CD4-positive, alpha-beta memory T cell (primary cell): ENCODE data around the gene MATK. TPM values are rescaled to one million over a fixed set of nuclear protein-coding genes. Genes with fewer than 3 reads are reported as not detected.
A peak's percentile ranks its signal among the peaks of the same experiment; 100 is the strongest.

Source experiments
- CTCF ChIA-PET: fragments of 350-600 bp; sonication (Branson Sonifier 250); formaldehyde crosslinking; loops from one replicate; lab custom pipeline; 2021; ENCODE audit warnings: inconsistent platforms; ENCODE audit not compliant: partially characterized antibody; lab: Charles Lee
- POLR2A ChIA-PET: fragments of 350-600 bp; sonication (Branson Sonifier 250); formaldehyde crosslinking; loops from one replicate; lab custom pipeline; 2021; ENCODE audit not compliant: partially characterized antibody; lab: Charles Lee
- DNase-seq, 5 donors: peaks; one replicate each; pipeline versions ENCODE4 v3.0.0 to v3.0.0-alpha.2; 2020 to 2022; ENCODE audit warnings: mixed read lengths in 1 of 5
- H3K27ac ChIP-seq: one replicate; pipeline ENCODE4 v1.7.0; 2013; ENCODE audit warnings: low read depth, low read length
- H3K27me3 ChIP-seq: 2 replicates; pipeline ENCODE4 v1.7.0; 2013; ENCODE audit warnings: mild to moderate bottlenecking, low read length, moderate library complexity; ENCODE audit not compliant: insufficient read depth
- H3K36me3 ChIP-seq: 2 replicates; pipeline ENCODE4 v1.7.0; 2013; ENCODE audit warnings: mild to moderate bottlenecking, low read length, moderate library complexity; ENCODE audit not compliant: insufficient read depth
- H3K4me1 ChIP-seq: 2 replicates; pipeline ENCODE4 v1.7.0; 2013; ENCODE audit warnings: mild to moderate bottlenecking, low read length, moderate library complexity; ENCODE audit not compliant: insufficient read depth
- H3K4me3 ChIP-seq, 2 donors: one replicate each; pipeline ENCODE4 v1.7.0; 2013; ENCODE audit warnings: low read length in 2 of 2, mild to moderate bottlenecking in 1 of 2
- H3K9me3 ChIP-seq, 2 donors: one replicate each; pipeline ENCODE4 v1.7.0; 2013; ENCODE audit warnings: low read length in 2 of 2, control low read depth in 1 of 2; ENCODE audit not compliant: control insufficient read depth in 1 of 2
- H3K27ac Mint-ChIP-seq, 7 donors: one replicate each; pipeline ENCODE4 v1.8.0; 2020 to 2021; ENCODE audit warnings: mixed read lengths in 7 of 7, mild to moderate bottlenecking in 6 of 7, inconsistent platforms in 3 of 7, moderate library complexity in 3 of 7
- H3K27me3 Mint-ChIP-seq, 2 donors: one replicate each; pipeline ENCODE4 v1.8.0; 2020 to 2021; ENCODE audit warnings: mixed read lengths in 2 of 2
- H3K36me3 Mint-ChIP-seq, 2 donors: one replicate each; pipeline ENCODE4 v1.8.0; 2020 to 2021; ENCODE audit warnings: mixed read lengths in 2 of 2, inconsistent platforms in 1 of 2, mild to moderate bottlenecking in 1 of 2
- H3K4me1 Mint-ChIP-seq, 4 donors: one replicate each; pipeline ENCODE4 v1.8.0; 2020 to 2021; ENCODE audit warnings: mixed read lengths in 4 of 4, mild to moderate bottlenecking in 1 of 4
- H3K4me3 Mint-ChIP-seq, 8 donors: one replicate each; pipeline ENCODE4 v1.8.0; 2020 to 2021; ENCODE audit warnings: mixed read lengths in 8 of 8, mild to moderate bottlenecking in 7 of 8, moderate library complexity in 6 of 8, inconsistent platforms in 3 of 8
- H3K9me3 Mint-ChIP-seq, 8 donors: one replicate each; pipeline ENCODE4 v1.8.0; 2020 to 2021; ENCODE audit warnings: mixed read lengths in 8 of 8, mild to moderate bottlenecking in 5 of 8, inconsistent platforms in 3 of 8, moderate library complexity in 1 of 8
- intact Hi-C: fragments of 100-400 bp; cut with micrococcal nuclease; formaldehyde crosslinking; loops from one replicate; pipeline ENCODE4 v1.15.1; 2023
- polyA plus RNA-seq, 2 donors: library from polyadenylated mRNA; unstranded; fragments of 300-500 nt; fragmentation: Illumina TruSeq; gene quantifications; one replicate each; pipeline ENCODE4 v1.2.3, GENCODE V29; 2021
- total RNA-seq, 2 experiments: library from RNA; stranded (reverse); gene quantifications; one replicate each; pipeline ENCODE4 v1.2.3, GENCODE V29; 2021

The MATK gene
- total and polyA plus RNA-seq, 4 experiments from 2014 or later, result 7.2 to 27.7 (median 14.5) TPM

DNA sequence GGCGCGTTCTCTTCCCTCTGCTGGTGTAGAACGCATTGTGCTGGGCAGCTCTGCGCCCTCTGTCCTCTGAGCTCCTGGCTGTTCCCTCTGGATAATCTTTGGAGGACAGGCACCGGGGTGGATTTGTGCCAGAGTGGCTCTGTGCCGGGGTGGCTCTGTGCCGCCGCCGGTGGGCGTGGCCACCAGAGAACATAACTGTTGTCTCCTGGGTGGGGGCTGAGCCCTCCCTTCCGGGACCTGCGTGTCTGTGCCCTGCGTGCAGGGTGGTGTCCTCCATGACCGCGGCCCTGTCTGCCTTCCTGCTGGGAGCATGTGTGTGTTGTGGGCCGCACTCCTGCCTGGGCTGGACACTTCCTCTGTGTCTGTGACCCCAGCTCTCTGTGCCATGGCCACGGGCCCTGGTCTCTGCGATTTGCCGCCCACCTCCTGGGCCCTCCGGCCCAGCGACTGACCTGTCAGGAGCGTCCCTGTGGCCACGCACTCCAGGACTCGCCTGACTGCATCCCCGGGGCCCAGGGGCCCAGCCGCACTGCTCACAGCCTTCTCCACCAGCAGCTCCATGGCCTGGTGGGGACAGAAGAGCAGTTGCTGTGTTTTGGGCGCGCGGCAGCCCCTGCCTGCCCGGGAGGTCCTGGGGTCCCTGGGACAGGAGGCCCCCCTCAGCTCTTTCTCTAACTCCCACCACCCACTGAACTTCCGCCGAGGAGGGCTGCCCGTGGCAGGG, 22.4 kb upstream of the MATK start:
- DNase-seq, result peak in 1 of 5 donors; percentile 32
- H3K27me3 ChIP-seq, result no peaks in the 10 kb centered on the region
- no peaks in the 10 kb centered on the region for H3K36me3 Mint-ChIP-seq
- CTCF ChIA-PET, result interaction anchor here (1.5 kb wide), 1 partner anchor 10 kb away, joined by 3 read pairs; no protein-coding TSS in a partner anchor
- no peak overlapping the region for H3K4me3 Mint-ChIP-seq
- no peak overlapping the region for H3K27ac ChIP-seq
- POLR2A ChIA-PET, result no interaction called here
- intact Hi-C loops, result no loop called here
- no peaks in the 10 kb centered on the region for H3K27me3 Mint-ChIP-seq
- peaks cover 18% of the 10 kb centered on the region for H3K4me1 ChIP-seq
- H3K4me1 Mint-ChIP-seq, result peaks cover 13 to 47% (median 26%) of the 10 kb centered on the region in 4 donors
- peak overlapping the region in 1 of 7 donors; percentile 65 for H3K27ac Mint-ChIP-seq
- no peak overlapping the region for H3K4me3 ChIP-seq
- peaks cover 0 to 3% (median 0%) of the 10 kb centered on the region in 8 donors for H3K9me3 Mint-ChIP-seq
- H3K9me3 ChIP-seq, result no peaks in the 10 kb centered on the region
- H3K36me3 ChIP-seq, result no peaks in the 10 kb centered on the region

- H3K9me3 Mint-ChIP-seq, result peaks cover 0 to 3% (median 0%) of the 10 kb centered on the region in 8 donors
- Histone ChIP-seq H3K4me1 (peaks cover 9% of the 10 kb centered on the region), H3K27ac (no peak overlapping the region), H3K27me3 (no peaks in the 10 kb centered on the region), H3K9me3 (no peaks in the 10 kb centered on the region), H3K4me3 (no peak overlapping the region), H3K36me3 (no peaks in the 10 kb centered on the region)
- intact Hi-C loops, result no loop called here
- H3K4me1 Mint-ChIP-seq, result peaks cover 8 to 42% (median 20%) of the 10 kb centered on the region in 4 donors
- DNase-seq, result no peak
- H3K27ac Mint-ChIP-seq, result peak overlapping the region in 2 of 7 donors; percentile 56 to 85
- peak overlapping the region in 1 of 8 donors; percentile 32 for H3K4me3 Mint-ChIP-seq
- H3K36me3 Mint-ChIP-seq, result no peaks in the 10 kb centered on the region
- ChIA-PET POLR2A (no interaction called here), CTCF (no interaction called here)
- H3K27me3 Mint-ChIP-seq, result no peaks in the 10 kb centered on the region
Measured at GRCh38 chr19:3807574-3808354, 21.6 kb upstream of the MATK start.

- Mint-ChIP-seq H3K4me3 (no peak overlapping the region), H3K27ac (peak overlapping the region in 1 of 7 donors; percentile 68), H3K9me3 (no peaks in the 10 kb centered on the region), H3K27me3 (no peaks in the 10 kb centered on the region), H3K36me3 (no peaks in the 10 kb centered on the region), H3K4me1 (peaks cover 3 to 36% (median 16%) of the 10 kb centered on the region in 4 donors)
- intact Hi-C loops, result no loop called here
- no peaks in the 10 kb centered on the region for H3K27me3 ChIP-seq
- peak in 1 of 5 donors; percentile 16 for DNase-seq
- H3K36me3 ChIP-seq, result no peaks in the 10 kb centered on the region
- no peak overlapping the region for H3K27ac ChIP-seq
- H3K9me3 ChIP-seq, result no peaks in the 10 kb centered on the region
- no peak overlapping the region for H3K4me3 ChIP-seq
- ChIA-PET POLR2A (no interaction called here), CTCF (no interaction called here)
- H3K4me1 ChIP-seq, result peaks cover 3% of the 10 kb centered on the region
Measured at GRCh38 chr19:3807131-3807480, 20.9 kb upstream of the MATK start.

GRCh38 chr19:3805859-3806258, 19.7 kb upstream of the MATK start:
- Histone ChIP-seq H3K36me3 (no peaks in the 10 kb centered on the region), H3K27ac (no peak overlapping the region), H3K27me3 (no peaks in the 10 kb centered on the region), H3K4me1 (peaks cover 11% of the 10 kb centered on the region), H3K4me3 (no peak overlapping the region), H3K9me3 (no peaks in the 10 kb centered on the region)
- peak overlapping the region in 1 of 7 donors; percentile 69 for H3K27ac Mint-ChIP-seq
- ChIA-PET POLR2A (interaction anchor here (0.6 to 0.9 kb wide), 3 partner anchors 21 to 1187 kb away, joined by 3 read pairs; no protein-coding TSS in a partner anchor), CTCF (interaction anchor here (1.3 kb wide), 1 partner anchor 16 kb away, joined by 3 read pairs; no protein-coding TSS in a partner anchor)
- H3K4me1 Mint-ChIP-seq, result peaks cover 9 to 44% (median 21%) of the 10 kb centered on the region in 4 donors
- H3K4me3 Mint-ChIP-seq, result no peak overlapping the region
- intact Hi-C loops, result no loop called here
- H3K27me3 Mint-ChIP-seq, result no peaks in the 10 kb centered on the region
- peaks cover 0 to 2% (median 0%) of the 10 kb centered on the region in 8 donors for H3K9me3 Mint-ChIP-seq
- H3K36me3 Mint-ChIP-seq, result no peaks in the 10 kb centered on the region
- peak in 1 of 5 donors; percentile 11 for DNase-seq

- Mint-ChIP-seq H3K36me3 (no peaks in the 10 kb centered on the region), H3K27ac (no peak overlapping the region), H3K4me1 (peaks cover 11 to 45% (median 23%) of the 10 kb centered on the region in 4 donors), H3K9me3 (peaks cover 0 to 2% (median 0%) of the 10 kb centered on the region in 8 donors), H3K27me3 (no peaks in the 10 kb centered on the region), H3K4me3 (no peak overlapping the region)
- CTCF ChIA-PET, result interaction anchor here (1.6 kb wide), 1 partner anchor 17 kb away, joined by 5 read pairs; no protein-coding TSS in a partner anchor
- H3K9me3 ChIP-seq, result no peaks in the 10 kb centered on the region
- H3K27me3 ChIP-seq, result no peaks in the 10 kb centered on the region
- no peak for DNase-seq
- intact Hi-C loops, result no loop called here
- no peak overlapping the region for H3K27ac ChIP-seq
- H3K4me3 ChIP-seq, result no peak overlapping the region
- H3K36me3 ChIP-seq, result no peaks in the 10 kb centered on the region
- H3K4me1 ChIP-seq, result peaks cover 11% of the 10 kb centered on the region
- POLR2A ChIA-PET, result no interaction called here
Measured at GRCh38 chr19:3804429-3804828, 18.2 kb upstream of the MATK start.

- Mint-ChIP-seq H3K27me3 (no peaks in the 10 kb centered on the region), H3K4me3 (peak overlapping the region in 1 of 8 donors; percentile 52), H3K4me1 (peaks cover 14 to 49% (median 27%) of the 10 kb centered on the region in 4 donors), H3K9me3 (peaks cover 0 to 2% (median 0%) of the 10 kb centered on the region in 8 donors), H3K27ac (peak overlapping the region in 3 of 7 donors; percentile 61 to 85 (median 66)), H3K36me3 (no peaks in the 10 kb centered on the region)
- ChIA-PET CTCF (interaction anchor here (1.6 kb wide), 1 partner anchor 18 kb away, joined by 5 read pairs; no protein-coding TSS in a partner anchor), POLR2A (interaction anchor here (0.6 kb wide), 1 partner anchor 1945 kb away, joined by 3 read pairs; no protein-coding TSS in a partner anchor)
- intact Hi-C loops, result no loop called here
- Histone ChIP-seq H3K4me1 (peaks cover 16% of the 10 kb centered on the region), H3K27ac (no peak overlapping the region), H3K9me3 (no peaks in the 10 kb centered on the region), H3K36me3 (no peaks in the 10 kb centered on the region), H3K4me3 (no peak overlapping the region), H3K27me3 (no peaks in the 10 kb centered on the region)
- no peak for DNase-seq
Measured at GRCh38 chr19:3803986-3804385, 17.8 kb upstream of the MATK start.
